NCI-H2196 treated with DMSO at 0.1 percent for 48 hours (cell line): Measurements from ENCODE around the gene MLLT10.
A peak's percentile ranks its signal among the peaks of the same experiment; 100 is the strongest.

Source experiments
- DNase-seq: peaks from one replicate; lab custom pipeline; 2025; ENCODE audit not compliant: unreplicated experiment; lab: John Stamatoyannopoulos, UW

The MLLT10 gene

GRCh38 chr10:21516242-21517131, 17.5 kb upstream of the MLLT10 start:
- DNase-seq, result no peak

- no peak for DNase-seq
Measured at GRCh38 chr10:21517134-21518031, 16.6 kb upstream of the MLLT10 start.

- no peak for DNase-seq
Measured at GRCh38 chr10:21518149-21518640, 15.8 kb upstream of the MLLT10 start.

GRCh38 chr10:21518641-21519396, 15.2 kb upstream of the MLLT10 start:
- no peak for DNase-seq

GRCh38 chr10:21519397-21519933, 14.6 kb upstream of the MLLT10 start:
- DNase-seq, result no peak

GRCh38 chr10:21519941-21520436, 14.0 kb upstream of the MLLT10 start:
- DNase-seq, result no peak

GRCh38 chr10:21520509-21520908, 13.5 kb upstream of the MLLT10 start:
- DNase-seq, result no peak

GRCh38 chr10:21520949-21521348, 13.1 kb upstream of the MLLT10 start:
- no peak for DNase-seq

- no peak for DNase-seq
Measured at GRCh38 chr10:21521751-21522533, 12.1 kb upstream of the MLLT10 start.

- DNase-seq, result no peak
Measured at GRCh38 chr10:21522631-21523406, 11.2 kb upstream of the MLLT10 start.

- no peak for DNase-seq
Measured at GRCh38 chr10:21523557-21524008, 10.4 kb upstream of the MLLT10 start.

GRCh38 chr10:21524131-21524525, 9.9 kb upstream of the MLLT10 start:
- no peak for DNase-seq

GRCh38 chr10:21524526-21525366, 9.3 kb upstream of the MLLT10 start:
- DNase-seq, result no peak

- DNase-seq, result peak; percentile 57
Measured at GRCh38 chr10:21525367-21526187, 8.5 kb upstream of the MLLT10 start, which contains the start of gene SKIDA1. TSS of gene SKIDA1 (minus strand) at chr10:21525682. CDS start at chr10:21517822, 7,860 bp downstream.

- no peak for DNase-seq
Measured at GRCh38 chr10:21526188-21526859, 7.7 kb upstream of the MLLT10 start.

- no peak for DNase-seq
Measured at GRCh38 chr10:21526860-21527597, 7.0 kb upstream of the MLLT10 start.
